Neutrophil (primary cell): ENCODE results near the gene ALS2.
A peak's percentile ranks its signal among the peaks of the same experiment; 100 is the strongest.

ENCODE experiments used
- H3K27ac ChIP-seq: fragments of 200-600 bp; sonication (generic); 2 replicates; pipeline ENCODE4 v1.5.1; 2016; ENCODE audit warnings: mild to moderate bottlenecking, moderate library complexity
- H3K27me3 ChIP-seq: fragments of 200-600 bp; sonication (generic); 2 replicates; pipeline ENCODE4 v1.6.0; 2016; ENCODE audit warnings: mild to moderate bottlenecking
- H3K36me3 ChIP-seq: fragments of 200-600 bp; sonication (generic); 2 replicates; pipeline ENCODE4 v1.5.1; 2017
- H3K4me1 ChIP-seq, 2 experiments: fragments of 200-600 bp in 1 of 2; sonication (generic) in 1 of 2; 1 replicate in 1 of 2; 2 replicates in 1 of 2; pipeline versions ENCODE4 v1.5.1 to v1.6.1; 2013 to 2016; ENCODE audit warnings: low read depth in 1 of 2, low read length in 1 of 2, mild to moderate bottlenecking in 1 of 2, moderate library complexity in 1 of 2; ENCODE audit not compliant: control insufficient read depth in 1 of 2, insufficient read depth in 1 of 2
- H3K4me3 ChIP-seq, 2 experiments: fragments of 200-600 bp in 1 of 2; sonication (generic) in 1 of 2; 1 replicate in 1 of 2; 2 replicates in 1 of 2; pipeline ENCODE4 v1.5.1; 2013 to 2016; ENCODE audit warnings: low read depth in 1 of 2, low read length in 1 of 2, mild to moderate bottlenecking in 1 of 2, moderate library complexity in 1 of 2
- H3K9me3 ChIP-seq: fragments of 200-600 bp; sonication (generic); 2 replicates; pipeline ENCODE4 v1.5.1; 2016
- TF ChIP-seq, protein P1 (sequence below): fragments of 200-600 bp; sonication (generic); IDR thresholded peaks from 2 replicates; pipeline ENCODE4 v1.5.1; 2016; ENCODE audit warnings: antibody characterized with exemption

The ALS2 gene

DNA sequence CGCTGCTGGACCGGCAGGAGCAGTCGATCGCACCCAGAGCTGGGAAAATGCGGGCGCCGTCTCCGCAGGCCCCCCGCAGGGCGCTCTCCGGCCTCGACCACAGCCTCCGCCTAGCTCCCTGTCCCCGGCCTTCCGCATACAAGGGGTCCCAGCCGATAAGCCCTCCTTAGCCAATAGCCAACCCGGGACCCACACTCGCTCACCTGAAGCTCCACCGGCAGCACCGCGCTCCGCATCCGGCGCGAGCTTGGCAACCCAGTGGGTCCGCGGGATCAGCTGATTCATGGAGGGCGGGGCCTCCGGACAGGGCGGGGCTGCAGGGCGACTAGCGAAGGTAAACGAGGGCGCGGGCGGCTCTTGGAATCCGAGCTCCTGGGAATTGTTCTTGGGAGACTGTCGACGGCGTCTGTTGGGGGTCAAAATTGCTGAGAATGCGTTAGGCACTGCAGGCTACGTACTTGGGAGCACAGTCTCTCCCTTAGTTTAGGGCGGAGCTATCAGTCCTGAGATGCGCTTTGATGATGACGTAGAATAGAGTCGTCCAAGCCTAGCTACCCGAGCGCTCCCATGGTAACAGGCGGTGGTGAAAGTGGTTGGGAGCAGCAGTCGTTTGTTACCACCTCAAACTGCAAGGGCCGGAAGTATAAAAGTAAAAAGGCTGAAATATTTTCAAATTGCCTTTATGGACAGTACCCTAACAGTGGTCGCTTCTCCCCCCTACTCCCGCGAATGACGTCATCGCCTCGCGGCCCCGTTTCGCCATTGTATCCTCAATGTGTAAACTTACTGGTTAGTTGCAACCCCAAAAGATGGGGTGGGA is at the start of gene ALS2:
ALS2 (minus strand) TSS at position 260 of the 820 bp plus-strand sequence. CDS start 12,048 bp downstream, outside the sequence.
- Histone ChIP-seq H3K36me3 (no peaks in the 10 kb centered on the region), H3K4me1 (peaks cover 15 to 19% of the 10 kb centered on the region in 2 experiments), H3K9me3 (no peaks in the 10 kb centered on the region), H3K27ac (peak within 1 kb of the TSS; percentile 82), H3K27me3 (peaks cover 17% of the 10 kb centered on the region), H3K4me3 (peak within 1 kb of the TSS; percentile 87 to 98)
- TF ChIP-seq, protein P1, sequence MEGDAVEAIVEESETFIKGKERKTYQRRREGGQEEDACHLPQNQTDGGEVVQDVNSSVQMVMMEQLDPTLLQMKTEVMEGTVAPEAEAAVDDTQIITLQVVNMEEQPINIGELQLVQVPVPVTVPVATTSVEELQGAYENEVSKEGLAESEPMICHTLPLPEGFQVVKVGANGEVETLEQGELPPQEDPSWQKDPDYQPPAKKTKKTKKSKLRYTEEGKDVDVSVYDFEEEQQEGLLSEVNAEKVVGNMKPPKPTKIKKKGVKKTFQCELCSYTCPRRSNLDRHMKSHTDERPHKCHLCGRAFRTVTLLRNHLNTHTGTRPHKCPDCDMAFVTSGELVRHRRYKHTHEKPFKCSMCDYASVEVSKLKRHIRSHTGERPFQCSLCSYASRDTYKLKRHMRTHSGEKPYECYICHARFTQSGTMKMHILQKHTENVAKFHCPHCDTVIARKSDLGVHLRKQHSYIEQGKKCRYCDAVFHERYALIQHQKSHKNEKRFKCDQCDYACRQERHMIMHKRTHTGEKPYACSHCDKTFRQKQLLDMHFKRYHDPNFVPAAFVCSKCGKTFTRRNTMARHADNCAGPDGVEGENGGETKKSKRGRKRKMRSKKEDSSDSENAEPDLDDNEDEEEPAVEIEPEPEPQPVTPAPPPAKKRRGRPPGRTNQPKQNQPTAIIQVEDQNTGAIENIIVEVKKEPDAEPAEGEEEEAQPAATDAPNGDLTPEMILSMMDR = peak; percentile 25

DNA sequence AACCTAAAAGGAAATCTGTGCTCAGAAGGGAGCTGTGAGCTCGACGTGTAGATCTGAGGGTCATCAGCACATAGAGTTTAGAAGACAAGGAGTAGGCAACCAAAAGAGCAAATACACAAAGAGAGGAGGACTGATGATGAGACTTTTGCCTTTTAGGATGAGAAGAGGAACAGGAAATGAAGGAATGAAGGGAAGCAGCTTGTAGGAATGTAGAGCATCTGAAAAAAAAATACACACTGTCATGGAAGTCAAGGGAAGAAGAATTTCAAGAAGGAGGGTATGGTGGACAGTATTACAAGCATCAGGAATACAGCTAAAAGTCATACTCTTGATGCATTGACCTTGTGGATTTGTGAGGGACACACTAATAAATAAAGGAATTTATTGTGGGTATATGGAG is 47.5 kb upstream of the ALS2 start:
- Histone ChIP-seq H3K9me3 (no peaks in the 10 kb centered on the region), H3K4me3 (no peak overlapping the region), H3K36me3 (no peaks in the 10 kb centered on the region), H3K27ac (no peak overlapping the region), H3K27me3 (no peaks in the 10 kb centered on the region), H3K4me1 (no peaks in the 10 kb centered on the region)
- TF ChIP-seq, protein P1 = no peak

DNA sequence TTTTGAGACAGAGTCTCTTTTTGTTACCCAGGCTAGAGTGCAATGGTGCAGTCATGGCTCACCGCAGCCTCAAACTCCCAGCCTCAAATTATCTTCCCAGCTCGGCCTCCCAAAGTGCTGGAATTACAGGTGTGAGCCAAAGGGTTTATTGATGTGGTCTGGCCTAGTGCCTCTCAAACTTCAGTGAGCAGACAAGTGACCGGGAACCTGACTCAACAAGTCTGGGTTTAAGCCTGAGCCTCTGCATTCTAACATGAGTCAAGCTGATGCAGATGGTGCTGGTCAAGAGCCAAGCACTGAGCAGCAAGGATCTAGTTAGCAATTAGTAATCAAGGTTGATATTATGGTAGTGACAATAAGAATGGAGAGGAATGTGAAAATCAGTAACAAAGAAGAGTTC is 46.9 kb upstream of the ALS2 start:
- Histone ChIP-seq H3K27ac (no peak overlapping the region), H3K4me1 (no peaks in the 10 kb centered on the region), H3K36me3 (no peaks in the 10 kb centered on the region), H3K4me3 (no peak overlapping the region), H3K9me3 (no peaks in the 10 kb centered on the region), H3K27me3 (no peaks in the 10 kb centered on the region)
- TF ChIP-seq, protein P1 = no peak

DNA sequence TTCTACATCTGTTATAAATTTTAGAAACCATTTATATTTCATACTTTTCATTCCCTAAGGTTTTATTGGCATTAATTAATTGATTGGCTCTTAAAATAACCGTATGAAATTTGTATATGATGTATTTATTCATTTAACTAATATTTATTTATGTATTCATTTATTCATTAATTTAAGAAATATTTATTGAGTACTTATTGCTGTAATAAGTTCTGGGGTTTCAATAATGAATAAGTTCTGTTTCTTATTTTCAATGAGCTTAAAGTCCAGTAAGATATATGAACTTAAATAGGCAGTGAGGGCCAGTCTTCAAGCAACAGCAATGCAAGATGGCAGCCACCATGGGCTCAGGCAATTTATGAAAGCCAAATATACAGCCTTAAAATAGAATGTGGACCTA is 43.5 kb upstream of the ALS2 start:
- H3K4me1 ChIP-seq = no peaks in the 10 kb centered on the region
- H3K36me3 ChIP-seq = no peaks in the 10 kb centered on the region
- no peaks in the 10 kb centered on the region for H3K27me3 ChIP-seq
- no peak overlapping the region for H3K4me3 ChIP-seq
- no peaks in the 10 kb centered on the region for H3K9me3 ChIP-seq
- TF ChIP-seq, protein P1 = no peak
- H3K27ac ChIP-seq = no peak overlapping the region

DNA sequence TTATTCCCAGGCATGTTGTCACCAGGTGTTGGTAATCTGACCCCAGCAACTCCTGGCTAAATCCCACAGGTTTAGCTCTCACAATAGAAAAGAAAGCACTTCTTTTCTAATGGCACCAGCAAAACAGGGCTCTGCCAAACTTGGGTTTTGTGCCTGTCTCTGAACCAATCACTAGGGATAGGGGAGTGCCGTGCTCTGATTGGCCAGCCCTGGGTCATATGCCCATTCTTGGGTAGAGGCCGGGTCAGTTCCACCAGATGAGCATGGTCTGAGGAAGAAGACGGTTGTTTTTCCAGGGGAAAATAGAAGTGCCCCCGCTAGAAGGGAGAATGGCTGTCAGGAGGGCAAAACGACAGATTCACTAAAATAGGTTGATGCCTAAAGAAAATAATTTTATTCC is 40.3 kb upstream of the ALS2 start:
- Histone ChIP-seq H3K27me3 (no peaks in the 10 kb centered on the region), H3K4me3 (no peak overlapping the region), H3K36me3 (no peaks in the 10 kb centered on the region), H3K4me1 (no peaks in the 10 kb centered on the region), H3K9me3 (no peaks in the 10 kb centered on the region), H3K27ac (no peak overlapping the region)
- TF ChIP-seq, protein P1 = no peak
